HCT116 (cell line): ENCODE results near the gene PTGS1. TPM values are rescaled to one million over a fixed set of nuclear protein-coding genes. Genes with fewer than 3 reads are reported as not detected.

ENCODE experiments used
- ATAC-seq: fragments of 200-7000 bp; cut with Tn5 transposase; 2 replicates; pipeline ENCODE4 v1.9.1; 2020; ENCODE audit warnings: mild to moderate bottlenecking, moderate library complexity
- BruUV-seq: library from RNA; stranded (reverse); fragments of 400-500 nt; replicated peaks from 2 replicates; lab custom pipeline; 2021; lab: Mats Ljungman, UMichigan
- CTCF ChIA-PET: fragments of 300-600 bp; sonication (Branson Sonifier 250); formaldehyde crosslinking; loops from one replicate; lab custom pipeline; 2021; ENCODE audit warnings: antibody characterized with exemption; lab: Charles Lee
- POLR2A ChIA-PET: fragments of 300-600, 350-600 bp; sonication (Branson Sonifier 250); formaldehyde crosslinking; loops from one replicate; lab custom pipeline; 2021; ENCODE audit warnings: antibody characterized with exemption; lab: Charles Lee
- RAD21 ChIA-PET, 2 experiments: fragments of 300-600 bp; sonication (Branson Sonifier 250); formaldehyde crosslinking; loops; one replicate each; lab custom pipeline; 2023; ENCODE audit warnings: low total read pairs in 2 of 2; ENCODE audit not compliant: uncharacterized antibody in 2 of 2, unreplicated experiment in 2 of 2, low non-redundant PET in 1 of 2; lab: Charles Lee
- DNase-seq: peaks from one replicate; pipeline ENCODE4 v3.0.0-alpha.2; 2010; ENCODE audit warnings: low read depth, low spot score
- H2AFZ ChIP-seq: fragments of 200-600 bp; shearing (Covaris generic), sonication (generic); 2 replicates; pipeline ENCODE4 v1.6.1; 2017; ENCODE audit warnings: low read depth, mixed run types, mixed read lengths, antibody characterized with exemption, low read length; ENCODE audit not compliant: poor library complexity, severe bottlenecking
- H3K27ac ChIP-seq: 2 replicates; pipeline ENCODE4 v1.5.1; 2012; ENCODE audit warnings: low read depth, low read length
- H3K27me3 ChIP-seq: fragments of 200-600 bp; sonication (generic); 2 replicates; pipeline ENCODE4 v1.6.1; 2016; ENCODE audit warnings: mixed run types, low read length, mixed read lengths; ENCODE audit not compliant: insufficient read depth
- H3K36me3 ChIP-seq, 2 experiments: fragments of 200-500 bp in 1 of 2; fragments of 200-600 bp in 1 of 2; sonication (Bioruptor generic) in 1 of 2; sonication (generic) in 1 of 2; 2 replicates each; pipeline versions ENCODE4 v1.5.1 to v1.6.1; 2014 to 2016; ENCODE audit warnings: low read length in 2 of 2, inconsistent platforms in 1 of 2, mixed read lengths in 1 of 2, mixed run types in 1 of 2; ENCODE audit not compliant: insufficient read depth in 2 of 2, control insufficient read depth in 1 of 2
- H3K4me1 ChIP-seq, 2 experiments: fragments of 200-600 bp in 1 of 2; sonication (generic) in 1 of 2; 2 replicates each; pipeline versions ENCODE4 v1.5.1 to v1.6.1; 2012 to 2017; ENCODE audit warnings: low read length in 2 of 2, inconsistent platforms in 1 of 2, mild to moderate bottlenecking in 1 of 2, mixed read lengths in 1 of 2, mixed run types in 1 of 2, moderate library complexity in 1 of 2; ENCODE audit not compliant: insufficient read depth in 2 of 2, control insufficient read depth in 1 of 2
- H3K4me2 ChIP-seq: fragments of 200-600 bp; sonication (generic); 2 replicates; pipeline ENCODE4 v1.6.1; 2017; ENCODE audit warnings: mixed run types, low read length, mixed read lengths
- H3K4me3 ChIP-seq, 2 experiments: fragments of 200-600 bp in 1 of 2; sonication (generic) in 1 of 2; replicated peaks in 1 of 2; 2 replicates each; pipeline ENCODE4 v1.5.1; 2011 to 2016; ENCODE audit warnings: low read length in 2 of 2, control low read depth in 1 of 2, low read depth in 1 of 2, mild to moderate bottlenecking in 1 of 2, mixed read lengths in 1 of 2, mixed run types in 1 of 2
- H3K79me2 ChIP-seq: fragments of 200-600 bp; sonication (generic); 2 replicates; pipeline ENCODE4 v1.6.1; 2017; ENCODE audit warnings: mild to moderate bottlenecking, mixed run types, low read length, moderate library complexity, mixed read lengths; ENCODE audit not compliant: insufficient read depth
- H3K9ac ChIP-seq: fragments of 200-600 bp; sonication (generic); 2 replicates; pipeline ENCODE4 v1.6.1; 2016; ENCODE audit warnings: low read length, mixed read lengths
- H3K9me2 ChIP-seq: fragments of 200-600 bp; sonication (generic), shearing (Covaris generic); 2 replicates; pipeline ENCODE4 v1.6.1; 2017; ENCODE audit warnings: mixed run types, mild to moderate bottlenecking, moderate library complexity; ENCODE audit not compliant: insufficient read depth
- H3K9me3 ChIP-seq, 2 experiments: fragments of 200-500 bp in 1 of 2; fragments of 200-600 bp in 1 of 2; sonication (Bioruptor generic) in 1 of 2; sonication (generic) in 1 of 2; 2 replicates each; pipeline ENCODE4 v1.6.1; 2014 to 2017; ENCODE audit warnings: low read length in 2 of 2, mixed read lengths in 2 of 2, inconsistent platforms in 1 of 2, low read depth in 1 of 2, mild to moderate bottlenecking in 1 of 2, mixed run types in 1 of 2, moderate library complexity in 1 of 2; ENCODE audit not compliant: control insufficient read depth in 1 of 2, insufficient read depth in 1 of 2
- H4K20me1 ChIP-seq: fragments of 200-600 bp; sonication (generic), shearing (Covaris generic); 2 replicates; pipeline ENCODE4 v1.6.1; 2017; ENCODE audit warnings: mixed run types, mild to moderate bottlenecking, moderate library complexity; ENCODE audit not compliant: insufficient read depth
- CBX3 ChIP-seq: IDR thresholded peaks from 2 replicates; pipeline ENCODE4 v1.6.1; 2012; ENCODE audit warnings: low read depth
- CEBPB ChIP-seq: IDR thresholded peaks from 2 replicates; pipeline ENCODE4 v1.6.1; 2012; ENCODE audit warnings: low read depth
- ELF1 ChIP-seq: IDR thresholded peaks from 2 replicates; pipeline ENCODE4 v1.6.1; 2012; ENCODE audit warnings: low read depth, borderline replicate concordance
- EZH2 ChIP-seq: fragments of 200-600 bp; sonication (generic); IDR thresholded peaks from 2 replicates; pipeline ENCODE4 v1.6.1; 2017; ENCODE audit warnings: antibody characterized with exemption, mixed run types
- EZH2phosphoT487 ChIP-seq: fragments of 200-600 bp; IDR thresholded peaks from 2 replicates; pipeline ENCODE4 v1.6.1; 2018; ENCODE audit warnings: antibody characterized with exemption, borderline replicate concordance
- JUND ChIP-seq: IDR thresholded peaks from 2 replicates; pipeline ENCODE4 v1.6.1; 2012
- MAX ChIP-seq: IDR thresholded peaks from 2 replicates; pipeline ENCODE4 v1.6.1; 2012
- POLR2A ChIP-seq: IDR thresholded peaks from 2 replicates; pipeline ENCODE4 v1.7.0; 2011; ENCODE audit warnings: borderline replicate concordance; ENCODE audit not compliant: insufficient read depth, insufficient read length; ENCODE audit errors: extremely low read depth
- RAD21 ChIP-seq: IDR thresholded peaks from 2 replicates; pipeline ENCODE4 v1.6.1; 2012; ENCODE audit warnings: low read depth, mild to moderate bottlenecking
- REST ChIP-seq: IDR thresholded peaks from 2 replicates; pipeline ENCODE4 v1.6.1; 2012; ENCODE audit warnings: low read depth
- SIN3A ChIP-seq: IDR thresholded peaks from 2 replicates; pipeline ENCODE4 v1.6.1; 2012; ENCODE audit warnings: low read depth
- SP1 ChIP-seq: IDR thresholded peaks from 2 replicates; pipeline ENCODE4 v1.6.1; 2012; ENCODE audit warnings: low read depth
- SRF ChIP-seq: IDR thresholded peaks from 2 replicates; pipeline ENCODE4 v1.6.1; 2012; ENCODE audit warnings: low read depth
- TCF7L2 ChIP-seq: IDR thresholded peaks from 2 replicates; pipeline ENCODE4 v1.7.0; 2011; ENCODE audit warnings: borderline replicate concordance, inconsistent platforms; ENCODE audit not compliant: insufficient read depth, insufficient read length; ENCODE audit errors: extremely low read depth
- YY1 ChIP-seq: IDR thresholded peaks from 2 replicates; pipeline ENCODE4 v1.6.1; 2011; ENCODE audit warnings: low read length, low read depth, moderate library complexity, mild to moderate bottlenecking; ENCODE audit not compliant: insufficient replicate concordance; ENCODE audit errors: extremely low read depth
- ZFX ChIP-seq: fragments of 450-650 bp; IDR thresholded peaks from 2 replicates; pipeline ENCODE4 v1.6.1; 2017
- ZNF274 ChIP-seq: fragments of 200-500 bp; sonication (Bioruptor generic); IDR thresholded peaks from 2 replicates; pipeline ENCODE4 v1.6.1; 2014; ENCODE audit warnings: mild to moderate bottlenecking, low read depth, low read length, inconsistent platforms
- intact Hi-C: fragments of 100-400 bp; cut with micrococcal nuclease; formaldehyde crosslinking; loops from 2 replicates; pipeline ENCODE4 v1.10.0; 2022
- total RNA-seq: library from RNA; stranded (reverse); gene quantifications from one replicate; pipeline ENCODE4 v1.2.1, GENCODE V29; 2021; ENCODE audit not compliant: unreplicated experiment

Gene PTGS1
- total RNA-seq, 1 experiment from 2014 or later: 3.5 TPM

- ATAC-seq: no peak
- ChIA-PET POLR2A (no interaction called here), RAD21 (no interaction called here), CTCF (no interaction called here)
- no peak overlapping the region for H2AFZ ChIP-seq
- no peak overlapping the region for H3K4me2 ChIP-seq
- no peaks in the 10 kb centered on the region for H3K27me3 ChIP-seq
- H4K20me1 ChIP-seq: no peaks in the 10 kb centered on the region
- no TSS peak for BruUV-seq
- H3K4me3 ChIP-seq: no peak overlapping the region
- H3K27ac ChIP-seq: no peak overlapping the region
- no peaks in the 10 kb centered on the region for H3K79me2 ChIP-seq
- TF ChIP-seq CEBPB: no peak
- TF ChIP-seq CBX3: no peak
- no peak for TF ChIP-seq JUND
- no peak for TF ChIP-seq SRF
- no peak for TF ChIP-seq TCF7L2
- no peak for TF ChIP-seq SIN3A
- H3K9me2 ChIP-seq: no peaks in the 10 kb centered on the region
- no peak overlapping the region for H3K9ac ChIP-seq
- H3K9me3 ChIP-seq: no peaks in the 10 kb centered on the region
- intact Hi-C loops: no loop called here
- no peaks in the 10 kb centered on the region for H3K36me3 ChIP-seq
- H3K4me1 ChIP-seq: peaks cover 0 to 4% of the 10 kb centered on the region in 2 experiments; a peak in 1 of 4 replicates
- no peak for DNase-seq
Observed at GRCh38 chr9:122389799-122390481, 19.1 kb downstream of the PTGS1 start.

DNA sequence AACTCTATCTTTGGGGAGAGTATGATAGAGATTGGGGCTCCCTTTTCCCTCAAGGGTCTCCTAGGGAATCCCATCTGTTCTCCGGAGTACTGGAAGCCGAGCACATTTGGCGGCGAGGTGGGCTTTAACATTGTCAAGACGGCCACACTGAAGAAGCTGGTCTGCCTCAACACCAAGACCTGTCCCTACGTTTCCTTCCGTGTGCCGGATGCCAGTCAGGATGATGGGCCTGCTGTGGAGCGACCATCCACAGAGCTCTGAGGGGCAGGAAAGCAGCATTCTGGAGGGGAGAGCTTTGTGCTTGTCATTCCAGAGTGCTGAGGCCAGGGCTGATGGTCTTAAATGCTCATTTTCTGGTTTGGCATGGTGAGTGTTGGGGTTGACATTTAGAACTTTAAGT is 21.5 kb downstream of the PTGS1 start:
- no TSS peak for BruUV-seq
- RAD21 ChIA-PET: no interaction called here
- DNase-seq (no peak), ATAC-seq (no peak)
- H3K4me3 ChIP-seq: no peak overlapping the region
- POLR2A ChIA-PET: no interaction called here
- peaks cover 0 to 4% of the 10 kb centered on the region in 2 experiments; a peak in 1 of 4 replicates for H3K4me1 ChIP-seq
- TF ChIP-seq SP1 (no peak), SIN3A (no peak), EZH2phosphoT487 (no peak), CBX3 (no peak), ZNF274 (no peak), YY1 (no peak), ELF1 (no peak), REST (no peak), MAX (no peak), ZFX (no peak), JUND (no peak), RAD21 (no peak), POLR2A (no peak), EZH2 (no peak), SRF (no peak)
- CTCF ChIA-PET: no interaction called here
- H4K20me1 ChIP-seq: no peaks in the 10 kb centered on the region
- intact Hi-C loops: no loop called here
- H3K27me3 ChIP-seq: no peaks in the 10 kb centered on the region
- no peaks in the 10 kb centered on the region for H3K9me3 ChIP-seq
- H3K9me2 ChIP-seq: no peaks in the 10 kb centered on the region
- no peak overlapping the region for H3K9ac ChIP-seq
- H3K27ac ChIP-seq: no peak overlapping the region
- no peaks in the 10 kb centered on the region for H3K36me3 ChIP-seq
- no peak overlapping the region for H2AFZ ChIP-seq
- no peak overlapping the region for H3K4me2 ChIP-seq
- no peaks in the 10 kb centered on the region for H3K79me2 ChIP-seq
